B cell (primary cell): ENCODE measurements around the gene FGF6. TPM values are rescaled to one million over a fixed set of nuclear protein-coding genes. Genes with fewer than 3 reads are reported as not detected.

Experiments used
- ATAC-seq: fragments of 200-7000 bp; cut with Tn5 transposase; one replicate; pipeline ENCODE4 v1.10.0; 2021; ENCODE audit warnings: low read depth, mild to moderate bottlenecking, moderate number of reproducible peaks, moderate library complexity
- CTCF ChIA-PET: fragments of 350-600 bp; sonication (Branson Sonifier 250); formaldehyde crosslinking; loops from one replicate; lab custom pipeline; 2021; ENCODE audit warnings: antibody characterized with exemption, inconsistent platforms; lab: Charles Lee
- POLR2A ChIA-PET: fragments of 350-600 bp; sonication (Branson Sonifier 250); formaldehyde crosslinking; loops from one replicate; lab custom pipeline; 2021; ENCODE audit warnings: antibody characterized with exemption; lab: Charles Lee
- DNase-seq: peaks from one replicate; pipeline ENCODE4 v3.0.0; 2013
- H2AFZ ChIP-seq: 2 replicates; pipeline ENCODE4 v1.6.1; 2012; ENCODE audit warnings: mild to moderate bottlenecking, low read depth, low read length; ENCODE audit not compliant: insufficient read depth, poor library complexity, severe bottlenecking
- H3K27ac ChIP-seq, 2 donors: 1 replicate in 1 of 2; 2 replicates in 1 of 2; pipeline ENCODE4 v1.5.1; 2012 to 2013; ENCODE audit warnings: low read length in 2 of 2, mild to moderate bottlenecking in 2 of 2, moderate library complexity in 1 of 2
- H3K27me3 ChIP-seq, 4 experiments: fragments of 200-600 bp in 1 of 4; sonication (generic) in 1 of 4; replicated peaks in 1 of 4; 1 replicate in 2 of 4; 2 replicates in 2 of 4; pipeline versions ENCODE4 v1.6.1 to v1.7.0; 2013 to 2016; ENCODE audit warnings: low read length in 3 of 4, mild to moderate bottlenecking in 2 of 4, mixed read lengths in 1 of 4, moderate library complexity in 1 of 4; ENCODE audit not compliant: insufficient read depth in 4 of 4, control insufficient read depth in 3 of 4; ENCODE audit errors: control extremely low read depth in 1 of 4
- H3K36me3 ChIP-seq, 2 experiments: replicated peaks in 1 of 2; 1 replicate in 1 of 2; 2 replicates in 1 of 2; pipeline versions ENCODE4 v1.6.1 to v1.7.1; 2013; ENCODE audit warnings: low read length in 1 of 2; ENCODE audit not compliant: insufficient read depth in 2 of 2, control insufficient read depth in 1 of 2; ENCODE audit errors: control extremely low read depth in 1 of 2, extremely low read depth in 1 of 2
- H3K4me1 ChIP-seq, 2 donors: fragments of 200-600 bp in 1 of 2; sonication (generic) in 1 of 2; 1 replicate in 1 of 2; 2 replicates in 1 of 2; pipeline versions ENCODE4 v1.5.1 to v1.6.1; 2013 to 2017; ENCODE audit warnings: low read length in 2 of 2; ENCODE audit not compliant: control insufficient read depth in 2 of 2, insufficient read depth in 2 of 2
- H3K4me2 ChIP-seq: replicated peaks from 2 replicates; pipeline ENCODE3; 2012; ENCODE audit warnings: mild to moderate bottlenecking, low read depth, low read length; ENCODE audit not compliant: poor library complexity, severe bottlenecking
- H3K4me3 ChIP-seq, 5 experiments: fragments of 200-600 bp in 1 of 5; sonication (generic) in 1 of 5; 1 replicate in 3 of 5; 2 replicates in 2 of 5; pipeline versions ENCODE4 v1.5.1 to v1.7.0; 2011 to 2016; ENCODE audit warnings: low read length in 4 of 5, mild to moderate bottlenecking in 4 of 5, low read depth in 2 of 5, control low read depth in 1 of 5, moderate library complexity in 1 of 5; ENCODE audit not compliant: insufficient read depth in 1 of 5; ENCODE audit errors: control extremely low read depth in 1 of 5, extremely low read depth in 1 of 5
- H3K79me2 ChIP-seq: fragments of 200-600 bp; sonication (generic); one replicate; pipeline ENCODE4 v1.6.0; 2016; ENCODE audit warnings: low read length; ENCODE audit not compliant: control insufficient read depth, insufficient read depth
- H3K9ac ChIP-seq: fragments of 200-600 bp; sonication (generic); 2 replicates; pipeline ENCODE4 v1.6.1; 2017; ENCODE audit warnings: mild to moderate bottlenecking, low read length, moderate library complexity
- H3K9me3 ChIP-seq, 3 donors: one replicate each; pipeline versions ENCODE4 v1.6.1 to v1.7.1; 2013; ENCODE audit warnings: low read length in 2 of 3; ENCODE audit not compliant: control insufficient read depth in 2 of 3, insufficient read depth in 1 of 3; ENCODE audit errors: control extremely low read depth in 1 of 3
- H4K20me1 ChIP-seq: 2 replicates; pipeline ENCODE4 v1.6.0; 2012; ENCODE audit warnings: mild to moderate bottlenecking, low read length; ENCODE audit not compliant: insufficient read depth, control insufficient read depth, poor library complexity, severe bottlenecking
- H3K27ac Mint-ChIP-seq: one replicate; pipeline ENCODE4 v1.8.0; 2021; ENCODE audit warnings: mixed read lengths
- H3K27me3 Mint-ChIP-seq: one replicate; pipeline ENCODE4 v1.8.0; 2021; ENCODE audit warnings: mixed read lengths
- H3K4me1 Mint-ChIP-seq: one replicate; pipeline ENCODE4 v1.8.0; 2021; ENCODE audit warnings: mixed read lengths
- H3K4me3 Mint-ChIP-seq: one replicate; pipeline ENCODE4 v1.8.0; 2021; ENCODE audit warnings: mixed read lengths
- H3K9me3 Mint-ChIP-seq: one replicate; pipeline ENCODE4 v1.8.0; 2022; ENCODE audit warnings: mixed read lengths; ENCODE audit not compliant: insufficient read depth
- CTCF ChIP-seq: fragments of 200-600 bp; IDR thresholded peaks from one replicate; pipeline ENCODE4 v1.8.0; 2022; ENCODE audit warnings: antibody characterized with exemption, mild to moderate bottlenecking
- EZH2 ChIP-seq: IDR thresholded peaks from 2 replicates; pipeline ENCODE4 v1.6.1; 2012; ENCODE audit warnings: borderline replicate concordance, low read depth, mild to moderate bottlenecking, moderate library complexity, low read length; ENCODE audit not compliant: insufficient read depth, poor library complexity, severe bottlenecking
- WGBS: methylation state at CpG from one replicate; pipeline ENCODE4 v1.1.5; 2013; ENCODE audit warnings: missing lambda C conversion rate; ENCODE audit not compliant: insufficient coverage; 5-methylcytosine and 5-hydroxymethylcytosine counted together
- intact Hi-C: fragments of 100-400 bp; cut with micrococcal nuclease; formaldehyde crosslinking; loops from one replicate; pipeline ENCODE4 v1.10.0; 2022
- polyA minus RNA-seq: library from RNA; depleted of rRNA, polyadenylated mRNA; stranded (reverse); fragments of >200 nt; gene quantifications from 2 replicates; pipeline ENCODE4 v1.2.3, GENCODE V29; 2012
- polyA plus RNA-seq: library from polyadenylated mRNA; depleted of rRNA; stranded (reverse); fragments of >200 nt; gene quantifications from 2 replicates; pipeline ENCODE4 v1.2.3, GENCODE V29; 2012
- total RNA-seq, 2 donors: library from RNA; stranded (reverse); fragments of 120-200 nt in 1 of 2; gene quantifications; 1 replicate in 1 of 2; 2 replicates in 1 of 2; pipeline versions ENCODE4 v1.2.3 to v1.2.4, GENCODE V29; 2013 to 2022

FGF6 gene
- total RNA-seq, result not detected in 2 replicates
- total RNA-seq (2013), result 1.1 TPM
- not detected in 2 replicates for polyA plus RNA-seq
- not detected in 2 replicates for polyA minus RNA-seq

DNA sequence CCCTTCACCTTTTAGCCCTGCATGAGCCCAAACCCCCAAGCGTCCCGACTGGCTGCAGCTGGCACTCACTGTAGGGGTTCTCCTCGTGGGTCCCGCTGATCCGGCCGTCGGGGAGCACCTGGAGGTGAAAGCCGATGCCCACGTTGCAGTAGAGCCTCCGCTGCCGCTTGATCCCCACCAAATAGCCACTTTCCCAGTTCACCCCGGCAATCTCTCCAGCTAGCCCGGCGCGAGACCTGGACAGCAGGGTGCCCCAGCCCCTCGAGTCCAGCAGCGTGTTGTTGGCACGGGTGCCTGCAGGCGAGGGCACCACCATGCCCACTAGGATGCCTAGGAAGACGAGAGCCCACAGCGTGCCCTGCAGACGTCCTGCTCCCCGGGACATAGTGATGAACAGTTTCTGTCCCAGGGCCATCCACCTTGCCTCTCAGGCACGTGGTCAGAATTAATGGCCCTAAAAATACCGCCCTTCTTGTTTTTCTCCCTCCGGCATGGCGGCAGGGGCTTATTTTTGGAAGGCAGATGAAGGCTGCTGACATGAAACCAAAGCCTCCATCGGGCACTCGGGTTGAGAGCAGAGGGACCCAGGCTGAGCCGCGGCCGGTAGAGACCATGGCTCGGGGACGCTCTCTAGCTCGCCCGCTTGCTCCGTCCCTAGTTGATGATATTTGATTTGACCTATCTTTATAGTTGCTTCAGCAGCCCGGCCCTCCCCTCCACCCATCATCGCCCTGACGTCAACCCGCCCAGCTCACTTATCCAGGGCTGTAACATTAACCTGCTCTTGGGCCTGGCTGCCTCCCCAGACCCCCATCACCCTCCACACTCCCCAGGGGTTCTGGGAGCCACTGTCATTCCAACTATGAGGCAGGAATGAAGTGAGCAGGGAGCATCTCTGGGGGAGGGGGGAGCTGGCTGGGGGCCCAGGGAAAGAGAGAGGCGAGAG is at the start of gene FGF6:
TSS of gene FGF6 (minus strand) at position 660 of the 946 bp plus-strand sequence. CDS start at position 415, 245 bp downstream.
- Histone ChIP-seq H3K27ac (no peak within 1 kb of the TSS), H3K27me3 (peaks cover 0 to 13% (median 6%) of the 10 kb centered on the region in 4 experiments), H3K79me2 (no peaks in the 10 kb centered on the region), H4K20me1 (no peaks in the 10 kb centered on the region), H3K4me2 (no peak within 1 kb of the TSS), H3K9me3 (no peaks in the 10 kb centered on the region), H3K36me3 (no peaks in the 10 kb centered on the region), H2AFZ (no peak within 1 kb of the TSS), H3K9ac (no peak within 1 kb of the TSS), H3K4me3 (no peak within 1 kb of the TSS), H3K4me1 (no peaks in the 10 kb centered on the region)
- TF ChIP-seq EZH2 (no peak), CTCF (no peak)
- ChIA-PET POLR2A (no interaction called here), CTCF (no interaction called here)
- no peaks in the 10 kb centered on the region for H3K9me3 Mint-ChIP-seq
- H3K27ac Mint-ChIP-seq, result no peak within 1 kb of the TSS
- WGBS, result 94% methylated on average over 34 of the region's 42 CpGs
- peaks cover 5% of the 10 kb centered on the region for H3K4me1 Mint-ChIP-seq
- H3K27me3 Mint-ChIP-seq, result peaks cover 40% of the 10 kb centered on the region
- DNase-seq (no peak), ATAC-seq (no peak)
- intact Hi-C loops, result no loop called here
- H3K4me3 Mint-ChIP-seq, result no peak within 1 kb of the TSS

DNA sequence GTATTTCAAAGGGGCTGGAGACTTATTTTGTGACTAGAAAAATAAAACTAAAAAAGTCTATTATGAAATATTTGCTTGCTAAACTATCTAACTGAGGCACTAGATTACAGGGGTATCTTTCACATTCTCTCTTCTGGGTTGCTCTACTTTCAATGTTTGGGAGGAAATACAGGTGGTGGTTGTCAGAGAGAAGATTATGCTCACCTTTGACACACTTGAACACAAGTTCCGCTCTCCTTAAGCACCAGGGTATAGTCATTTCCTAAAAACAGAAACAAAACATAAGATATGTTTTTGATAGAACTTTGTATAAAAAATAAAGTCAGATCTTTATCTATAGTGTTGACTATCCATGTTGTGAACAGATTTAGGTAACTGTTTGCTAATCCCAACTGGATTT is 45.4 kb upstream of the FGF6 start:
- TF ChIP-seq EZH2, result no peak
- intact Hi-C loops, result no loop called here
- Histone ChIP-seq H2AFZ (no peak overlapping the region), H3K27me3 (no peaks in the 10 kb centered on the region), H3K9ac (no peak overlapping the region), H3K79me2 (no peaks in the 10 kb centered on the region), H3K4me3 (no peak overlapping the region), H3K36me3 (peaks cover 11 to 35% of the 10 kb centered on the region in 2 experiments), H3K4me1 (no peaks in the 10 kb centered on the region), H3K27ac (no peak overlapping the region), H3K4me2 (no peak overlapping the region), H4K20me1 (no peaks in the 10 kb centered on the region), H3K9me3 (no peaks in the 10 kb centered on the region)
- H3K4me1 Mint-ChIP-seq, result no peaks in the 10 kb centered on the region
- H3K27ac Mint-ChIP-seq, result no peak overlapping the region
- no peaks in the 10 kb centered on the region for H3K9me3 Mint-ChIP-seq
- POLR2A ChIA-PET, result no interaction called here
- CTCF ChIA-PET, result no interaction called here
- WGBS, result no CpG with 5 or more reads among the region's 1 CpG
- ATAC-seq (no peak), DNase-seq (no peak)
- H3K4me3 Mint-ChIP-seq, result no peak overlapping the region
- no peaks in the 10 kb centered on the region for H3K27me3 Mint-ChIP-seq
